Measurements from ENCODE around the gene LRRIQ4.

DNA sequence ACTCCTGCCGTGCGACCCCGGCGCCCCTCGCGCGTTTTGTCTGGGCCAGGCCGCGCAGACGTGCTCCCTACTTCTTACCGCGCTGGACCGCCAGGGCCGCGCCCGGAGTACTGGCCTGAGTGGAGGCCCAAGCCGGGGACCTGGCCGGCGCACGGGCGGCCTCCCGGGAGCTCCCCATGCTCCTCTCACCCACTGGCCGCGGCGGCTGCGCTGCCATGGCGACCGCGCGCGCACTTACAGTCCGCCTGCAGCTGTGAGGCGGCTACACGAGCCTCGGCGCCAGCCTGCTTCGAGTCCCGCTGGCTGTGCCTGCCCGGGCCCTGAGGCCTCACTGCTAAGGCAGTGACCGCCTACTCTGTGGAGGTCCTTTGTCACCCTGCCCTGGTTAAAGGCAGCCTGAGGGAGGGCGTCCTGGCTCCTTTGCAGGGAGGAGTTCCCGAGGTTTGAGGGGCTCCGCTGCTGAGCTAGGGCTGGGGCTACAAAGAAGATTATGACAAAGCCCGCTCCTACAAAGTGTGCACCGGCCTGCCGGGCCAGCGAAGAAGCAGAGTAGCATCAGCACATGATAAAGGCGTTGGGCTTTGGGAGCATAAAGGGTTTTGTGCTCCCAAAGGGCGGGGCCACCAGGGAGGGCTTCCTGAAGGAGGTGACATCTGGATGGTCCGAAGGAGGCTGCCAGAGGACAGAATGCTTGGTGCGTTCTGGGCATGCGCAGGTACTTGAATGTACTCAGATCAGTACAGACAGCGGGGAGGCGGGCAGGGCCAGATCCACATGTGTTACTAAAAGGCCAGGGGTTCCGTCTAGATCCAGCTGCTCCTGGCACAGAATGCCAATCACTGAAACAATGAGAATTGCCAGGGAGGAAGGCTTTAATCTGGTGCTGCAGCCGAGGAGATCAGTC lies at the start of gene LRRIQ4, which contains the start of gene LRRC34:
- TF ChIP-seq, protein P1, sequence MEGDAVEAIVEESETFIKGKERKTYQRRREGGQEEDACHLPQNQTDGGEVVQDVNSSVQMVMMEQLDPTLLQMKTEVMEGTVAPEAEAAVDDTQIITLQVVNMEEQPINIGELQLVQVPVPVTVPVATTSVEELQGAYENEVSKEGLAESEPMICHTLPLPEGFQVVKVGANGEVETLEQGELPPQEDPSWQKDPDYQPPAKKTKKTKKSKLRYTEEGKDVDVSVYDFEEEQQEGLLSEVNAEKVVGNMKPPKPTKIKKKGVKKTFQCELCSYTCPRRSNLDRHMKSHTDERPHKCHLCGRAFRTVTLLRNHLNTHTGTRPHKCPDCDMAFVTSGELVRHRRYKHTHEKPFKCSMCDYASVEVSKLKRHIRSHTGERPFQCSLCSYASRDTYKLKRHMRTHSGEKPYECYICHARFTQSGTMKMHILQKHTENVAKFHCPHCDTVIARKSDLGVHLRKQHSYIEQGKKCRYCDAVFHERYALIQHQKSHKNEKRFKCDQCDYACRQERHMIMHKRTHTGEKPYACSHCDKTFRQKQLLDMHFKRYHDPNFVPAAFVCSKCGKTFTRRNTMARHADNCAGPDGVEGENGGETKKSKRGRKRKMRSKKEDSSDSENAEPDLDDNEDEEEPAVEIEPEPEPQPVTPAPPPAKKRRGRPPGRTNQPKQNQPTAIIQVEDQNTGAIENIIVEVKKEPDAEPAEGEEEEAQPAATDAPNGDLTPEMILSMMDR (IDR thresholded peaks at IDR 0.05): no peak
- TF ChIP-seq POLR2A (IDR thresholded peaks at IDR 0.05) (no peak), EP300 (IDR thresholded peaks at IDR 0.05) (no peak)
